GM18909 (cell line): ENCODE data around the gene FAM83C.
"Not testable (repeated sequence)": the region's sequence is repeated elsewhere in the genome, so short reads cannot be mapped to it uniquely, and the experiment has no call there.

Experiments used
- ATAC-seq: cut with Tn5 transposase; IDR thresholded peaks from one replicate; pipeline ENCODE4 v1.9.1; 2021; ENCODE audit warnings: mild to moderate bottlenecking; ENCODE audit not compliant: unreplicated experiment, poor library complexity

The FAM83C gene

DNA sequence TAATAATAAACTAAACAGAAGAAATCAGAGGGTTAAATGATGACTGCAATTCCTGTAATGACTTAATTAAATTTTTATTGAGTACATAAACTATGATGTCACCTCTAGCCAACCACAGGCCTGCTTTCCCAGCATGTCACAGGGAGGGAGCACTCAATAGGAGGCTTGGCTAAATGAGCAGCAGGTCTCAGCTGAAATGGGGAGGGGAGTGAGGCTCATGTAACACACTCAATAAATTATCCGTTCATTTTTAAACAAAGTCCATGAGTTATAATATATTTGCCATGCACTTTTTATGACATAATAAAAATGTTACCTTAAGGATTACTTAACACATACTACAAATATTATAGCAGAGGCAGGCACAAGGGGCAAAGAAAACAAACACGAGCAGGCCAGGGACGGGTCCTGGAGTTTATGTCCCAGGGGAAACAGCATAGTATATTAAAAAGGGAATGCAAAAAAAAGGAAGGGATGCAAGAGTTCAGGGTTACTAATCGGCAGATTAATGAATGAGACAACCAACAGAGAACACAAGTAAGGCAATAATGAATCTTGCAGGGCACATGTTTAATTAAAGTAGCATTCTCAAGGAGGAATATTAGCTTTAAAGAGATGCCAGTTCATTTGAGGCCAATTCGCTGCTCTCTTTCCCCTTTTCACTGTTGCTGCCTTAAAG is 27.1 kb upstream of the FAM83C start:
- no peak for ATAC-seq

DNA sequence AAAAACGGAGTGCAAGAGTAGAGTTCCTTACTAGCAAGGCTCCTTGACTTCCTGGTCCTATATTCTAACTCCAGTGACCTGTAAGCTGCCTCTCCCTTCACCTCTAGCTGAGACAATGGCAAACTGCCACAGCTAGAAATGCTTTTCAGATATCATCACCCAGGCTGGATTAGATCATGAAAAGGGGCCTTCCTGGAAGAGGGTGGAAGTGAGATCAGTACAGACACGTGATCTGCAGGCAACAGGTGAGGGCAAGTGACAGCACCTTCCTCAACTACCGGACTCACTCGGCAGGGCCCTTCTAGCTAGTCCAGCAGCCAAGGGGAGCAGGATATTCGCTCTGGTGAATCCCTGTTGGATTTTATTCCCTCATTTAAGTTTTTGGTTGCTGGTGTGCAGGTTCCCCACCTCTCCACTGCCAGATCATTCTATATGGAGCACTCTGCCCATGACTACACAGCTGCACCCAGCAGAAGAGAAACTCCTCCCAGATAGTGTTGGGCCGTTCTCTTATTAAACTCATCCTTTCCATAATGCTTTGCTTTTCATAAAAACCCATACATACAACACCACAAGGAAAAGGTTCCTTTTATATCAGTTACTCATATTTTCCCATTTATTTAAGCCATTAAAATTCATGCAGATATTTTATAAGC is 26.4 kb upstream of the FAM83C start:
- ATAC-seq: no peak

GRCh38 chr20:35317416-35318210 is 25.4 kb upstream of the FAM83C start:
- ATAC-seq: no peak

- ATAC-seq: no peak
These were observed 23.9 kb upstream of the FAM83C start for GRCh38 chr20:35316086-35316485.

GRCh38 chr20:35315632-35316020 is 23.4 kb upstream of the FAM83C start:
- not testable (repeated sequence) for ATAC-seq

GRCh38 chr20:35314816-35315631 is 22.8 kb upstream of the FAM83C start:
- no peak for ATAC-seq

- ATAC-seq: no peak
These were observed 20.1 kb upstream of the FAM83C start for GRCh38 chr20:35312318-35312717.

DNA sequence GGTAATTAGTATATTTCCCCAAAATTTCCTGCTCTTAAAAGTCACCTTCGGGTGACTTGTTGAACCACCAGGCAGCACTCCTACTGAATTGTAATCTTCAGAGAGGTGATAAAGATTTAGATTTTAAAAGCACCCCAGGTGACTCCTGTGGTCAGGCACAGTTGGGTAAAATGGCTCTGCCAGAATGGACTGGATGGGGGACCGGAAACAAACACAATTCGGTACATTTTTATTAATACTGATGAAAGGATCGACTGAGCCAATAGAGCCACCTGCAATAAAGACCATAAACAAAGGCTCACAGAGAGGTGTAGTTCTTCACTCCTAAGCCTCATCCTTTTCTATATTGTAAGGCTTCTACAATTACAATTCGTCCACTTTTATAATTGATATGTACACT is 19.6 kb upstream of the FAM83C start:
- no peak for ATAC-seq

DNA sequence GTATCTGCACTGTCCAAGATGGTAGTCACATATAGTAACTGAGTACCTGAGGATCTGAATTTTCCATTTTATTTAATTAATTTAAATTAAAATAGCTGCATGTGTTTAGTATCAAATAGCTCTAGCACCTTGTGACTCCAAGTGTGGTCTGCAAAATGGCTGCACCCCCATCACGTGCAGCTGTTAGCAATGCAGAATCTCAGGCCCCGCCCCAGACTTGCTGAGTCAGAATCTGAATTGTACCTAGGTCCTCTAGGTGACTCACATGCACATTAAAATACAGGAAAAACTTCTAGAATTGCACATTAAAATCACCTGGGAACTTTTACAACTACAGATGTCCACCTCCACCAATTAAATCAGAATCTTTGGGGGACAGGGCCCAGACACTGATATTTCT is 19.2 kb upstream of the FAM83C start:
- ATAC-seq: no peak

DNA sequence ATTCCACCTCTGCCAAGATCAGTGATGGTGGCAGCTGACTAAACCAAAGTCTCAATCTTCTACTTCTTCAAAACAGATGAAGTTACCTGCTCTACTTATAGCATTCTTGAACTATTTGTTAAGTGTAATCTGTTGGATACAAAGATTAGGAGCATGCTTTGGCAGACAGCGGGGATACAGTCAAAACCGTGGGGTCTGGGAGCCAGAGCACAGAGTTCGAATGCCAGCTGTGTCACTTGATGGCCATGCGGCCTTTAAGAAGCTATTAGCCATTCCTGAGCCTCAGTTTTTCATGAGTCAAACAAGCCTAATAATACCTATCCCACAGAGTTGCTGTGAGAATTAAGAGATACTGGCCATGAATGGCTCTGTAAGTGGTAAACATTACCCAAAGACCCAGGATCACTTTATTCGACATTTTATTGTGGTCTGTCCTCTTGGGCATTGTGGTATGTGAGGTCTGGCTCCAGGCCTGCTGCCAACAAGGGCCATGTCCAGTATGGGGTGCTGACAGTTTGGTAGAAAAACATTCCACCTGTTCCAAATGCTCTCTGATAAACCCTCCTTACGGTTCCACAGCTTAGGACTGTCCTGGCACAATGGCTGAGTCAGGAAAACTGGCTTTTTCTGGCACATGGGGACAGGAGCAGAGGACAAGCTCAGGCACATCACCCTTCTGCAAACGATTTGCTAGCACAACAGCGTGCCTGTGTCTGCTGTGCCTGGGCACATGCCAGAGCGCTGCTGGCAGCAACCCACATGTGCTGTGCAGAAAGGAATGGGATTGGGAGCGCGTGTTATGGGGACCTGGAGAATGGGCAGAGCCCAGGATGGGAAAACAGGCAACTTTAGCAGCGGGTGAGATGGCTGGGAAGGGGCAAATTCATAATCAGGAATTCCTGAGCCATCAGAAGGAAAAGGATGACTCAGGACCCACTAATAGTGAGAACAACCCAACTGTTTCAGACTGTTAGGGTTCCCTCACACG is 15.7 kb upstream of the FAM83C start:
- ATAC-seq: no peak

DNA sequence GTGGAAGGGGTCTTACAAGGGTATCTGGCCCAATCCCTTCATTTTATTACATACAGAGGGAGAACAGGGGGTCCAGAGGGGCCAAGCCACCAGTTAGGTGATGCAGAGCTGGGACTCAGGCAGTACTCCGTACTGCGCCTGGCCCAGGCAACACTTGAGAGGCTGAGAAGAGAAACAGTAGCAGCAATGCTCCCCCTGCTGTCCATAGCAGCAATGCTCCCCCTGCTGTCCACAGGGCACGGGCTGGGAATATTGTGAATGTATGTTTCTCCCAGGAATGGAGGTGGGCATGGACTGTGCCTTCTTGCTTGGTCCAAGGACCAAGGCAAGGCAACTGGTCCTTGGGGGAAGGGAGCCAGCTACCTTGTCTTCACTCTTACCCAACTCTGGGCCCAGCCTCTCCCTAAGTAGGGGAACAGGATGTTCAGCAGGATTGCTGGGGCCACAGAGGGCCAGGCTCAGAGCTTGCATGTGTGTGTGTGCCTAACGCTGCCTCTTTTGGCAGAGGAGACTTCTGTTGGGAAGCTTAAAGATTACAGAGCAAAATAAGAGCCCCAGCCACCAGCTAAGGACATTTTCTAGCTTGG is 14.8 kb upstream of the FAM83C start:
- no peak for ATAC-seq

- no peak for ATAC-seq
These were observed 13.7 kb upstream of the FAM83C start for GRCh38 chr20:35305682-35306556.

DNA sequence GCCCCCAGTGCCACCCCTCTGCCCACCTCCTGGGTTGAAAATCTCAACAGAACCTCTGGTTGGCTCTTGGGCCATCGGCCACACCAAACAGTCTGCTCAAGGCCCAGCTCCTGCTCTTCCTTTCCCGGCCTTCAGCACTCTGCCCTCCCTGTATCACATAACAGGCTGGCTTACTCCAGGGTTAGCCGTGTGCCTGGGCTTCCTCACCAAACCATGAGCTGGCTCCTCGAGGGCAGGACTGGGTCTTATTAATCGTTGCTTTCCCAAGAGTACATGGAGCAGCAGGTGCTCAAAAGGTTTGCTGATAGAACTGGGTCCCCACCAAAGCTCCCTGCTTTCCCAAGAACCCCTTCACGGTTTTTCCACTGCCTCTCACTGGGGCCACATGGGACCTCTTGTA is 12.7 kb upstream of the FAM83C start:
- no peak for ATAC-seq

- no peak for ATAC-seq
These were observed 11.7 kb upstream of the FAM83C start for GRCh38 chr20:35303735-35304491.

GRCh38 chr20:35303382-35303734 is 11.1 kb upstream of the FAM83C start:
- no peak for ATAC-seq

DNA sequence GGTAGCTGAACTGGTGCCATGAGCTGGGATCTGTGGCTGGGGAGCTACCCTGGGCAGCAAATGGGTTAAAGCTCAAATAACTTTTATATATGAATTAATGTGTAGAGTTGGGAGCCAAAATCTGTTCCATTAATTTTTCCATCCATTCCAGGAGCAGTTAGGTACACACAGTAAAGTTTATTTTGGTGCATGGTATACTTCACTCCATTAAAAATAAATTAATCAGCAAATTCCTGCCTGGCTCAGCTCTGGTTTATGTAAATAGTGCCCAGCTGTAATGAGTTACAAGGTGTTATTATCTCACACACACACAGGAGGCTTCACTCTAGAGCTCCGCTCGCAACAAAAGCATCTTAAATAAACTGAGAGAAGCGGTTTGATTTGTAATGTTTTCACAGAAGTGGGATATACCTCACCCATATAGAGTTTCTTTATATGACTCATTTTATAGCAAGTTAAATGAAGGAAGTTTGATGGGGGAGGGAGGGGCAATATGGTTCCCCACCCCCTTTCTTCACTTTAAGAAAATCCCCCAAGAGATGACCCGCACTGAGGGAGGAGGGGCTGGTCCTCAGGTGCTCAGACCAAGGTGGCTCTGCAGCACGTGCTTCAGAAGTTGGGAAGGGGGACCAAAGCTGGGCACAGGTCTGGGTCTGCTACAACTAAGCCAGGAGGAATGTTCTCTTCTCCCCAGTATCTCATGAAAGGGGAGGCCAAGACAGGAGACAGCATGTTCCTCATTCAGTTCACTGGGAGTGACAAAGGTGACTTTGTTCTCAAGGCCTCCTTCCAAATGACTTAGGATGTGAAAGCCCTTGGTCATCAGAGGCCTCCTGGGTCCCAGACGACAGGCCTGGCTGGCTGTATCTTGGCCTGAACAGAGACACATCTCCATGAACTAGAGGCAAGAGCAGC is 10.5 kb upstream of the FAM83C start:
- ATAC-seq: no peak

DNA sequence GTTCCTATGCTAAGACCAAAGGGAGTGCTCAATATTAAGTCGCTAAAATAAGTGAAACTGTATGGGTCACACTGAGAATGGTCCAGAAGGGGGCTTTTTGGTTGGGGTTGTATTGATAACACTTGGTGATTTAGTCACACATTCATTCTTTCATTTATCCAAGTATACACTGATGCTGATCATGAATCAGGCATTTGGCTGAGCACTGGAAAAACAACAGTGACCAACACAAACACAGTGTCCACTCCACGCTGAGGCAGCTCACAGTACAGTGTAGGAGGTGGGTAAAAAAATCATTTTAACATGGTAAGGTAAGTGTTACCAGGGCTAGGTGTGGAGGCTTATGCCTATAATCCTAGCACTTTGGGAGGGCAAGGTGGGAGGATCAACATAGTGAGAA is 9.2 kb upstream of the FAM83C start:
- ATAC-seq: no peak
